Measurements from ENCODE around the gene SHPK.

DNA sequence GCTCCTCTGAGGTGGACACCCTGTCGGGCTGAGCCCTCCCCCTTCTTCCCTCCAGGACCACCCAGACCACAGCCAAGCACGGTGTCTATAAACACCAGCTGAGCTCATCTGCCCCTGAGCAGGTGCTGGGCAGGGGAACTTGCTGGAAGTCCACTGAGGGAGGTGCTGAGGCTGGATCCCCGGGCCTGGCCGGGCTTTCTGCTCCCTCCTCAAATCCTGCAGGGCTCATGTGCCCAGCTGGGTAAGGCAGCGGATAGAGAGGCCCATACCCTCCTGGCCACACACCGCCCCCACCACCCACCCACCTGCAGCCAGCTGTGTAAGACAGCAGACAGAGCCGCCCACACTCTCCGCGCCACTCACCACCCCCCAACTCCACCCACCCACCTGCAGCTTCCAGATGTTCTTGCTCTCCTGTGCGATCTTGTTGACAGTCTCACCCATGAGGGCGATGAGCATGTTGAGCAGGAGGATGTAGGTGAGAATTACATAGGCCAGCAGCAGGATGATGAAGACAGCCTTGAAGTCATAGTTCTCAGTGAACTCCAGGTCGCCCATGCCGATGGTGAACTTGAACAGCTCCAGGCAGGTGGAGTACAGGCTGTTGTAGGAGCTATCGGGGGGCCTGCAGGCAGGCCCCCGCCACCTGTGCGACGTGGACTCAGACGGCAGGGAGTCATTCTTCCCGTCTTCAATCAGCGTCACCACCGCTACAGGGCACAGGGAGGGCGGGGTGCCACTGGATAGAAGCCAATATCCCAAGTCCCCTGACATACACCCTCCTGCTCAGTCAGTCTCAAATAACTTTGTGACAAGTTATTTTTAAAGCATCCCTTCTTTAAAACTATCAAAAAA, 62.6 kb downstream of the SHPK start:
- no peak for TF ChIP-seq CTCF (IDR thresholded peaks at IDR 0.05; ENCODE audit: insufficient read depth, low read depth, low read length)
- TF ChIP-seq EZH2 (IDR thresholded peaks at IDR 0.05; ENCODE audit: insufficient read depth, low read length): no peak

Measured in astrocyte (in vitro differentiated cells and primary cell).